ENCODE results near the gene SLC1A2.

SLC1A2 gene

DNA sequence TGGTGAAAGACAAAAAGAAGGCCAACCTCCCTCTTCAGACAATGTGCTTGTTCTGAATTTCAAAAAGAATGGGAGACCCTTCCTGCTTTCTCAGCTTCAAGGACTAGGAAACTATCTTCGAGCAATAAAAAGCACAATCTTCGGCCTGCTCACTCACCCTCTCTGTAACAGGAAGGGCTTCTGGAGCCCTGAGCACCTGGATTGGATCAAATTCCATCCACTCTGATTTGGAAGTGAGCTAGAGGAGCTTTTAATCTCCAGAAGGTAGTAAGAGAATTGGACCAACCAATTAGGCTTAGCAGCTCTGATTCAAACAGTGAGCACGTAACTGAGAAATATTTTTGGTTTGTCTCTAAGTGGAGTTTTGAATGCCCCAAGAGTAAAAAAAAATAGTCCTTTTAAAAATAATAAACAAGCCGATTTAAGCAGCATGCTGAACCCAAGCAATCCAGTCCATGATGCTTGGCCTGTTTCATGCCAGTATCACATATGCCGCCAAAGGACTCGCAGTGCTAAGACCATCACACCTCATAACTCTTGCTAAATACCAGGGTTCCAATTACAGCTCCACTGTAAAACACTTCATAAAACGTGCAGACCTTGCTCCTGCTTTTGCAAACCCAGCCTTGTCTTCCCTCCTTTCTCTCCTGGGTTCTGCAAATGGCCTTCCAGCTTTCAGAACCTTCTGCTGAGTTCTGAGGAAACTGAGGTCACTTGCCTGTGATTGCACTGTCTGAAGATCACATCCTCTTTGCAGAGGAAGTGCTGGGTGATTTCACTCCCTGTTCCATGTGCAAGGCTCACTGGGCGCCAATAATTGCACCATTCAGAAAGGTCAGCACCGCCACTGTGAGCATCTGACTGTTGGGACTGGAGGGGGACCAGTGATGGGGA lies 74.4 kb downstream of the SLC1A2 start:
- FAIRE-seq: peak; percentile 90
- TF ChIP-seq POLR2AphosphoS5 (IDR thresholded peaks at IDR 0.05; ENCODE audit: low read depth, low read length) (no peak), TAF1 (IDR thresholded peaks at IDR 0.05; ENCODE audit: borderline replicate concordance, low read depth, low read length) (no peak), POLR2A (IDR thresholded peaks at IDR 0.05; ENCODE audit: low read depth, low read length) (no peak)
- no peak for DNase-seq (ENCODE audit: insufficient read length)

DNA sequence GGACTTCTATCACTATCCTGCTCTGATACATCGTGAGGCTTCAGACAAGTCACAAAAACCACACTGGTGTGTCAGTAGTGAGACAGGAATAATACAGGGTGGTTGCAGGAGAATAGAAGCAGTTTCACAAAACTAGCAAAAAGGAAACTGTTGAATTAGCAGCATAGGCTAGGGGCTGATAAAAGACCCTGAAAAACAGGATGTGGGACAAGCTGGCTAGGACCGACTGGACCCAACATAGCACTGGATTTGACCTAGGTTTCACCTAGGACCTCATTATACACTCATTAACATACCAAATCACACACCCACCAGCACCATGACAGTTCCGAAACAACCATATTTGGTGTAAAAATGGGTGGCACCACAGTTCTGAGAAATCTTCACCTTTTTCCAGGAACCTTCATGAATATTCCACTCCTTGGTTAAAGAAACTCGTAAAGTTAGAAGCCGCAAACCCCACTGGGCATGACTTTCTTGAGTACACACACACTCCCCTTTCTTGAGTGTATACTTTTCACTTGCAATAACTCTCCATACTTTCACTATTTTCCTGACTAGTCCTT lies 76.2 kb downstream of the SLC1A2 start:
- FAIRE-seq (peak; percentile 95), DNase-seq (ENCODE audit: insufficient read length) (no peak)
- TF ChIP-seq POLR2A (IDR thresholded peaks at IDR 0.05; ENCODE audit: low read depth, low read length): no peak

DNA sequence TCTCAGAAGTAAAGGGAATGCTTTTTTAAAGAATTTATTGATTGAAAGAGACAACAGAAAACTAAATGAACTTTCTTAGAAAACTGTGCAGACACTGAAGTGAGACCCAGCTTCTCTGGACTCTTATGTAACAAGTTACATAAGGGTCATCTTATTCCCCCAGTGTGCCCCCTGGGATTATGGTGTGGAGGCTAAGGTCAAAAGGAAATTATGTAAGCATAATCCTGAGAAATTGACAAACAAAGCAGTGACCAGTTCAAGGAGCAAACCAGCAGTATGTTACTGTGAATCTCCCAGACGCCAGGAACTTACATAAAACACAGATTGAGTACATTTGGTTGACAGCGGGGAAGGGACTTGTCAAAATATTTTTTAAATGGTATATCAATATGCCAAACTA lies 78.6 kb downstream of the SLC1A2 start:
- TF ChIP-seq POLR2A (IDR thresholded peaks at IDR 0.05; ENCODE audit: low read depth, low read length) (no peak), TAF1 (IDR thresholded peaks at IDR 0.05; ENCODE audit: borderline replicate concordance, low read depth, low read length) (no peak), POLR2AphosphoS5 (IDR thresholded peaks at IDR 0.05; ENCODE audit: low read depth, low read length) (no peak)
- peak; percentile 40 for FAIRE-seq

DNA sequence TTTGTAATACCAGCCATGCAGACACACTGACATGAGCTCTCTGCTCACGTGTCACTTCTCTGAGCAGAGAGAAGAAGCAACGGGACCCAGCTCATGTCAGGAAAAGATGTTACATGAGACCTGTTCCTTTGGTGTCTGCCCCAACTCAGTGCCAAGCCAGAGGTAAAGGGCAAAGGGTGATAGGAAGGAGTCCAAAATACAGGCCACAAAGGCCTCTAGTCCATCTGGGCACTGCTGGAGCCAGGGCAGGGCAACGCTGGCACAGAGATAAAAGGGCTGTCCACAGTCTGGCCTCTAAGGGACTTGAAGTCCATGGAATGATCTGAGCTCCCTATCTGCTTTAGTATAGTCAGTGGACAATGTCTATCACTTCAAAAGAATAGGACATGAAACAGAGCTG lies 79.3 kb downstream of the SLC1A2 start:
- DNase-seq (ENCODE audit: insufficient read length) (no peak), FAIRE-seq (no peak)
- TF ChIP-seq POLR2A (IDR thresholded peaks at IDR 0.05; ENCODE audit: low read depth, low read length): no peak
- no peak for TF ChIP-seq TAF1 (IDR thresholded peaks at IDR 0.05; ENCODE audit: borderline replicate concordance, low read depth, low read length)
- TF ChIP-seq POLR2AphosphoS5 (IDR thresholded peaks at IDR 0.05; ENCODE audit: low read depth, low read length): no peak

More for the DNA sequence above, 78.6 kb downstream of the SLC1A2 start:
- no peak for DNase-seq (ENCODE audit: insufficient read length)

DNA sequence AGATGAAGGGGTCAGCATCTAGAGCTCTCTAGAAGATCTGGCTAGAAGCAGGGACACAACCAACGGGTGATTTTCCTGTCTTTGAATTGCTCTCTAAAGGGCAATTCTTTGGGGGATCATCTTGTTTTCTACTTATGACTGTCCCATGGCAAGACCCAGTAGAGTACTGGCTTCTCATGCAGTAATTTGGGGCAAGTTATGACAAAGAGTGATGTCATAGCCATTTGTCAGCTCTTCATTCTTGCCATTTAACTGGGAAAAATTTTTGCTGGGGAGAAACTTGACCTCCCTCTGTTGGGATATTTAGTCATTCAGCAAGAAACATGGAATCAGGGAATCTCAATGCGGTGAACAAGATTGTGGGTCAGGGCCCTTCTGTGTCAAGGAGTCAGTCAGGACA lies 80.4 kb downstream of the SLC1A2 start:
- no peak for DNase-seq (ENCODE audit: insufficient read length)
- no peak for TF ChIP-seq POLR2A (IDR thresholded peaks at IDR 0.05; ENCODE audit: low read depth, low read length)
- no peak for TF ChIP-seq TAF1 (IDR thresholded peaks at IDR 0.05; ENCODE audit: borderline replicate concordance, low read depth, low read length)
- no peak for TF ChIP-seq POLR2AphosphoS5 (IDR thresholded peaks at IDR 0.05; ENCODE audit: low read depth, low read length)
- no peak for FAIRE-seq

DNA sequence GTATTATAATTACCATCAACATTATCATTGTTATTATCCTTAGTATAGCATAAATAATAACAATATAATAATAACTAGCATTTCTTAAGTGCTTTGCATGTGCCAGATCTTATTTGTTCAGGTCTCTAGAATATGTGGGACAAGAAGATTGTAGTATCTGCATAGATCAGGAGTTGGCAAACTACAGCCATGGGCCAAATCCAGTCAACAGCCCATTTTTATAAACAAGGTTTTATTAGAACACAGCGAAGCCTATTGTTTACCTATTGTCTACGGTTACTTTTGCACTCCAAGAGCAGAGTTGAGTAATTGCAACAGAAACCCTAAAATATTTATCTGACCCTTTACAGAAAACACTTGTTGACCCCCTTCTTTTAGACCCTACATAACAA lies 81.4 kb downstream of the SLC1A2 start:
- no peak for DNase-seq (ENCODE audit: insufficient read length)
- TF ChIP-seq POLR2A (IDR thresholded peaks at IDR 0.05; ENCODE audit: low read depth, low read length) (no peak), POLR2AphosphoS5 (IDR thresholded peaks at IDR 0.05; ENCODE audit: low read depth, low read length) (no peak), TAF1 (IDR thresholded peaks at IDR 0.05; ENCODE audit: borderline replicate concordance, low read depth, low read length) (no peak)

DNA sequence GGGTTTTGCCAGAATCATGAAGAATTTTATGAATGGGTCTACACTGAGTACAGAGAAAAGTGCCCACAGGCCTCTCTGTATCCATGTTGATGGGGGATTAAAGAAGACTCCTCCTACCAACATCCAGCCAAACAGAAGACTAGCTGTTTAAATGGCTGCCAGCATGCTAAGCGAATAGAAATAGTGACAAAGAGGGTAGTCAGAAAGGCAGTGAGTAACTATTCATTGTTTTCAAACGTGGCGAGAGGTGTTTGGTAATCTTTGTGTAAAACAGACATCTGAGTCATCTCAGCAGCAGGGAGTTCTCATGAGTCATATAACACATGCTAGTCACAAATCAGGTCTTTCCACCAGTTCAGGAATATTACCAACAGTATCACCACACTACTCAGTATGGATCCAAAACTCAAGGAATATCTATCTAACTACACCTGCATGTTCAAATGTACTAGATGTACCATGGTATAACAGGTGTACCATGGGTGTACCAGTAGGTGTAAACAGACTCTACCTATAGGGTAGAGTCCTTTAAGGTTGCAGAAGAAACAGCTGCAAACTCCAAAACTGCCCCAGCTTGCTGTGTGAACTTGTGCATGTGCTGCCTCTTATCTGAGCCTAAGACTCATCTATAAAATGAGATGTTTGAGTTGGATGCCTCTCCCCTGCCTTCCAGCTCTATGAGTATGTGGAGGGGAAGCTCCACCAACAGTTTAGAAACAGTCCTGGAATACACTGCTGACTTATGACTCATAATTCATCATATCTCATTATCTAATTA lies 82.0 kb downstream of the SLC1A2 start:
- DNase-seq (ENCODE audit: insufficient read length): no peak

More for the DNA sequence above, 81.4 kb downstream of the SLC1A2 start:
- no peak for FAIRE-seq

DNA sequence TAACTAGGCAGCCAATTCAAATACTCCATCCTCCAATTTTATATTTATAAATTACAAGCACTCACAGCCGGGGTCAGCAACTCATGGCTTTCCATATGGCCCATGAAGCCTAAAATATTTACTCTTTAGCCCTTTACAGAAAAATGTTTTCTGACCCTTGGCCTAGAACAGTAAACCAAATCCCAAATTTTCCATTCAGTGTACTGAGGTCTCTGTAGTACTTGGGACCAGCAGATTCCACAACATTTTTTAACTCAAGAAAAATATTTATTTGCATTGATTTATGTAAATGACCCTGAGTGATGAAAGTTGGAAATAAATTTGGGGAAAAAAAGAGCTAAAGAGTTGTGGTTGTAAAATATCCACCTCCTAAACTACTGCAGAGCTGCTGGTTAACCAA lies 82.6 kb downstream of the SLC1A2 start:
- FAIRE-seq (no peak), DNase-seq (ENCODE audit: insufficient read length) (no peak)
- TF ChIP-seq TAF1 (IDR thresholded peaks at IDR 0.05; ENCODE audit: borderline replicate concordance, low read depth, low read length): no peak
- TF ChIP-seq POLR2A (IDR thresholded peaks at IDR 0.05; ENCODE audit: low read depth, low read length): no peak
- no peak for TF ChIP-seq POLR2AphosphoS5 (IDR thresholded peaks at IDR 0.05; ENCODE audit: low read depth, low read length)

More for the DNA sequence above, 82.0 kb downstream of the SLC1A2 start:
- TF ChIP-seq POLR2A (IDR thresholded peaks at IDR 0.05; ENCODE audit: low read depth, low read length): no peak
- no peak for TF ChIP-seq TAF1 (IDR thresholded peaks at IDR 0.05; ENCODE audit: borderline replicate concordance, low read depth, low read length)
- TF ChIP-seq POLR2AphosphoS5 (IDR thresholded peaks at IDR 0.05; ENCODE audit: low read depth, low read length): no peak
- FAIRE-seq: peak; percentile 70

DNA sequence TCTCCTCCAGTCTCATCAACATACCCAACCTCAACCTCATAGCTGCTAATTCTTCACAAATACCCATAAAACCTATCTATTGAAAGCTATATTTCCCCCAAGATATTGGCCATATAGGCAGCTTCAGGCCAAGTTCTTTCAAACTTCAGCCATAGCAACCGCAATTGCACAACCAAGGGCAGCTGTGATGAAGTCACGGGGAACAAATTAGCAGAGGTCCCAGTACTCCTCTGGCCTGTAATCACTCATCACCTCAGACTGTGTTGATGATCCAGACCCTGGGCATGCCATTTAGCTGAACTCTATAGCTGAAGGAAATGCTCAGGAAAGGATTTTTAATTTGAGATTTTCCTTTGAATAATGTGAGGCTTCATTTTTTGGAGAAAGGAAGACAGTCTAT lies 84.1 kb downstream of the SLC1A2 start:
- DNase-seq (ENCODE audit: insufficient read length) (no peak), FAIRE-seq (no peak)
- TF ChIP-seq TAF1 (IDR thresholded peaks at IDR 0.05; ENCODE audit: borderline replicate concordance, low read depth, low read length) (no peak), POLR2A (IDR thresholded peaks at IDR 0.05; ENCODE audit: low read depth, low read length) (no peak), POLR2AphosphoS5 (IDR thresholded peaks at IDR 0.05; ENCODE audit: low read depth, low read length) (no peak)

DNA sequence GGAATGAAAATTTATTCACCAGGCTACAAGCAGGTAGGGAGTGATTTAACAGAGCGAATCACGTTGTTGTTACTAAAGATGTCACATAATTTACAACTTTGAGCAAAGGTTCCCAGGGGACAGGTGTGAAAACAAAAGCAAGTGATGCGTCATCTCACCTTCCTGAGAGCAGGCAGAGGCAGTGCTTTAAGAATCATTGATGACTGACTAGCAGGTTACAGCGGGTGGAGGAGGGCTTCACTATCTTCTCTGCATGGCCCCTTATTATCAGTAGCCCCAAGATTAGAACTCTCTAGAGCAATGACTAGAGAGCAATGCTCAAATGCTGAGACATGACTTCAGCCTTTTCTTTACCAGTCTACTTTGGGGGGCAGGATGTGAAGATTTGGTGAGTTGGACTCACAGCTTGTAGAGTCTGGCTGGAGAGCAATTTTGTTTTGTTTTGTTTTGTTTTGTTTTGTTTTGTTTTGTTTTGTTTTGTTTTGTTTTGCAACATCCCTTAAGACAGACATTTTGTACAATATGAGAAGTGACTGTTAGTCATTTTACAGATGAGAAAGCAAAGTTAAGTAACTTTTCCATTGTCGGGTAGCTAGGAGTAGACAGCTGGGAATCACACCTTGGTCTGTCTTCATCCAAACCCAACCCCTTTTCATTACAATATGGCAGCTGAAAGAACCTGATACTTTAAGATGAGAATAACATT lies 84.8 kb downstream of the SLC1A2 start:
- TF ChIP-seq POLR2A (IDR thresholded peaks at IDR 0.05; ENCODE audit: low read depth, low read length) (no peak), POLR2AphosphoS5 (IDR thresholded peaks at IDR 0.05; ENCODE audit: low read depth, low read length) (no peak), TAF1 (IDR thresholded peaks at IDR 0.05; ENCODE audit: borderline replicate concordance, low read depth, low read length) (no peak)
- DNase-seq (ENCODE audit: insufficient read length) (no peak), FAIRE-seq (peak; percentile 89)

DNA sequence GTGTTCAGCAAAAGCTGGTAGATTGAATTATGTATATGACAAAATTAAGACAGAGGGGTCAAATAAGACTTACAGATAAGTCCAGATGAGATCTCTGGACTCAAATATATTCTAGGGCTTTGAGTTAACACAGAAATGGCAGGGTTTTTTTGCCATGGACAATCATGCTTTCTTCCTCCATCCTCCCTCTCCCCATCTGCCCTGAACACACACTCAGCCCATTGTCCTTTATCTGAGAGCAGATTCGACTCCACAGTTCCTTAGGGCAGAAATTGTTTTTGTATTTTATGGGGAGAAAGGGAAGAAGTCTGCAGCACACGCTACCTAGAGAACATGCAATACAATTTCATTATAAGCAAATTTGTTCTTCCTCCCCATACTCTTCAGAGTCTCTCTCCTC lies 86.8 kb downstream of the SLC1A2 start:
- FAIRE-seq (peak; percentile 67), DNase-seq (ENCODE audit: insufficient read length) (no peak)
- TF ChIP-seq POLR2AphosphoS5 (IDR thresholded peaks at IDR 0.05; ENCODE audit: low read depth, low read length) (no peak), TAF1 (IDR thresholded peaks at IDR 0.05; ENCODE audit: borderline replicate concordance, low read depth, low read length) (no peak), POLR2A (IDR thresholded peaks at IDR 0.05; ENCODE audit: low read depth, low read length) (no peak)
